HG03558 (cell line): ENCODE data around the gene CAND1.

Source experiments
- ATAC-seq: cut with Tn5 transposase; IDR thresholded peaks from one replicate; pipeline ENCODE4 v1.9.1; 2021; ENCODE audit warnings: moderate number of reproducible peaks; ENCODE audit not compliant: unreplicated experiment; ENCODE audit errors: extremely low read depth

Gene CAND1

GRCh38 chr12:67268896-67269632, at the start of gene CAND1:
CAND1 (plus strand) TSS chr12:67269358; CDS start chr12:67269718, 360 bp downstream.
- peak; percentile 58 for ATAC-seq

GRCh38 chr12:67220065-67220464, 49.1 kb upstream of the CAND1 start:
- ATAC-seq, result no peak

- ATAC-seq, result no peak
These were observed 46.9 kb upstream of the CAND1 start for GRCh38 chr12:67222302-67222701.

- no peak for ATAC-seq
These were observed 45.9 kb upstream of the CAND1 start for GRCh38 chr12:67223225-67223624.

GRCh38 chr12:67237231-67237630, 31.9 kb upstream of the CAND1 start:
- ATAC-seq, result no peak

GRCh38 chr12:67239061-67239460, 30.1 kb upstream of the CAND1 start:
- no peak for ATAC-seq

- ATAC-seq, result no peak
These were observed 27.7 kb upstream of the CAND1 start for GRCh38 chr12:67241482-67241881.

- no peak for ATAC-seq
These were observed 25.9 kb upstream of the CAND1 start for GRCh38 chr12:67243260-67243659.

- ATAC-seq, result no peak
These were observed 23.6 kb upstream of the CAND1 start for GRCh38 chr12:67245571-67245970.

- ATAC-seq, result no peak
These were observed 18.1 kb upstream of the CAND1 start for GRCh38 chr12:67251012-67251411.

- no peak for ATAC-seq
These were observed 14.7 kb upstream of the CAND1 start for GRCh38 chr12:67254372-67255026.

- no peak for ATAC-seq
These were observed 12.5 kb upstream of the CAND1 start for GRCh38 chr12:67256649-67257048.

GRCh38 chr12:67263471-67263870, 5.7 kb upstream of the CAND1 start:
- no peak for ATAC-seq

- peak; percentile 66 for ATAC-seq
These were observed 743 bp upstream of the CAND1 start for GRCh38 chr12:67268335-67268895.

GRCh38 chr12:67269633-67270573, 745 bp downstream of the CAND1 start:
- ATAC-seq, result no peak

- ATAC-seq, result no peak
These were observed 1.5 kb downstream of the CAND1 start for GRCh38 chr12:67270622-67271021.

GRCh38 chr12:67271976-67272375, 2.8 kb downstream of the CAND1 start:
- no peak for ATAC-seq

- no peak for ATAC-seq
These were observed 5.0 kb downstream of the CAND1 start for GRCh38 chr12:67274186-67274585.

GRCh38 chr12:67275380-67275913, 6.3 kb downstream of the CAND1 start:
- no peak for ATAC-seq

- ATAC-seq, result no peak
These were observed 7.3 kb downstream of the CAND1 start for GRCh38 chr12:67276421-67276820.
